Measurements from ENCODE around the gene DOCK11.

DOCK11 gene

DNA sequence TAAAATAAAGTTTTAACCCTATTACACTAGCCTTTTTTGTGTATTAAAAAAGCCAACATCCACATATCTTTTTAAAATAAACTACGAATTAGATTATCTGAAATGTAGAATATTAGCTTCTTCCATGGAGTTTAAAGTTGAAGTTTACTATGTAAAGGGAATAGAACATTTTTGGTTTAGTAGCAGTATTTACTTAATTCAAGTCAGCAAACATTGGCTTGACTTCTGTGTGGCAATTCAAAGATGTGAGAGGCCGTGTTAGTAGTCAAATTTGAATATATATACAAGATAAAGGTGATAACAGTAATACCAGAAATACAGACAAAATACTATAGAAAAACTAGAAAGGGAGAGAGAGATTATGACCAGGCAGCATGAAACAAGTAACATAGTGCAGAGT, 116.7 kb downstream of the DOCK11 start:
- no peak for TF ChIP-seq EZH2 (IDR thresholded peaks at IDR 0.05; ENCODE audit: borderline replicate concordance, low read length)
- TF ChIP-seq, protein P1, sequence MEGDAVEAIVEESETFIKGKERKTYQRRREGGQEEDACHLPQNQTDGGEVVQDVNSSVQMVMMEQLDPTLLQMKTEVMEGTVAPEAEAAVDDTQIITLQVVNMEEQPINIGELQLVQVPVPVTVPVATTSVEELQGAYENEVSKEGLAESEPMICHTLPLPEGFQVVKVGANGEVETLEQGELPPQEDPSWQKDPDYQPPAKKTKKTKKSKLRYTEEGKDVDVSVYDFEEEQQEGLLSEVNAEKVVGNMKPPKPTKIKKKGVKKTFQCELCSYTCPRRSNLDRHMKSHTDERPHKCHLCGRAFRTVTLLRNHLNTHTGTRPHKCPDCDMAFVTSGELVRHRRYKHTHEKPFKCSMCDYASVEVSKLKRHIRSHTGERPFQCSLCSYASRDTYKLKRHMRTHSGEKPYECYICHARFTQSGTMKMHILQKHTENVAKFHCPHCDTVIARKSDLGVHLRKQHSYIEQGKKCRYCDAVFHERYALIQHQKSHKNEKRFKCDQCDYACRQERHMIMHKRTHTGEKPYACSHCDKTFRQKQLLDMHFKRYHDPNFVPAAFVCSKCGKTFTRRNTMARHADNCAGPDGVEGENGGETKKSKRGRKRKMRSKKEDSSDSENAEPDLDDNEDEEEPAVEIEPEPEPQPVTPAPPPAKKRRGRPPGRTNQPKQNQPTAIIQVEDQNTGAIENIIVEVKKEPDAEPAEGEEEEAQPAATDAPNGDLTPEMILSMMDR (IDR thresholded peaks at IDR 0.05; ENCODE audit: low read length): no peak
- no peaks in the 10 kb centered on the region for H4K20me1 ChIP-seq (ENCODE audit: insufficient read depth, low read length)
- H3K27ac ChIP-seq (ENCODE audit: low read depth, low read length, poor library complexity, severe bottlenecking): no peak overlapping the region
- H3F3A ChIP-seq (ENCODE audit: insufficient read depth, low read length): no peaks in the 10 kb centered on the region
- H3K4me1 ChIP-seq (ENCODE audit: insufficient read depth, low read length, severe bottlenecking): no peaks in the 10 kb centered on the region
- H3K4me2 ChIP-seq (ENCODE audit: low read length): no peak overlapping the region
- H3K36me3 ChIP-seq (ENCODE audit: insufficient read depth, low read length): peaks cover 23% of the 10 kb centered on the region; the same call in 1 of the 2 replicates
- no peaks in the 10 kb centered on the region for H3K9me2 ChIP-seq (ENCODE audit: low read depth, low read length)
- no peak overlapping the region for H2AFZ ChIP-seq (ENCODE audit: low read length)
- no peak overlapping the region for H3K4me3 ChIP-seq (ENCODE audit: low read depth, low read length, poor library complexity, severe bottlenecking)
- no peaks in the 10 kb centered on the region for H3K27me3 ChIP-seq (ENCODE audit: insufficient read depth, low read length)
- no peak overlapping the region for H3K9ac ChIP-seq (ENCODE audit: low read length)
- H3K79me2 ChIP-seq (ENCODE audit: insufficient read depth, low read length): no peaks in the 10 kb centered on the region
- no peaks in the 10 kb centered on the region for H3K9me3 ChIP-seq (ENCODE audit: low read length)

DNA sequence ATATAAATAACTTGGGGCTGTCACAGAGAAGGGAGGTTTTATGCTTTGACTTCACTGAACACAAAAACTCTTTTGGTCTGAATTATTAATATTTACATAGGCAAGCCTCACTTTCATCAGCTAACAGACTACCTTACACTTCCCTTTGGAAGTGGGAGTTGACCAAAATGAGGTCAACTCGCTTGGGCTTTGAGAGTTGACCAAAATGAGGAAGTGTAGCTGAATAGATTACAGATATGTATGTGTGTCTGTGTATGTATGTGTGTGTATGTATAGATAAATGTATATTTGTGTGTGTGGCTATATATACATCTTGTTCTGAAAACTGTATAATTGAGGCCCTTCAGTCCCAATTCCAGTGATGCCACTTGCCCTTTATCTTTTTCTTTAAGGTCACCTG, 118.5 kb downstream of the DOCK11 start:
- H4K20me1 ChIP-seq (ENCODE audit: insufficient read depth, low read length): no peaks in the 10 kb centered on the region
- H3K4me2 ChIP-seq (ENCODE audit: low read length): no peak overlapping the region
- no peaks in the 10 kb centered on the region for H3K9me2 ChIP-seq (ENCODE audit: low read depth, low read length)
- H3K36me3 ChIP-seq (ENCODE audit: insufficient read depth, low read length): peaks cover 13% of the 10 kb centered on the region
- H3K9ac ChIP-seq (ENCODE audit: low read length): no peak overlapping the region
- no peak overlapping the region for H3K4me3 ChIP-seq (ENCODE audit: low read depth, low read length, poor library complexity, severe bottlenecking)
- H2AFZ ChIP-seq (ENCODE audit: low read length): no peak overlapping the region
- no peaks in the 10 kb centered on the region for H3F3A ChIP-seq (ENCODE audit: insufficient read depth, low read length)
- no peaks in the 10 kb centered on the region for H3K4me1 ChIP-seq (ENCODE audit: insufficient read depth, low read length, severe bottlenecking)
- H3K79me2 ChIP-seq (ENCODE audit: insufficient read depth, low read length): no peaks in the 10 kb centered on the region
- TF ChIP-seq EZH2 (IDR thresholded peaks at IDR 0.05; ENCODE audit: borderline replicate concordance, low read length): no peak
- TF ChIP-seq, protein P1 (IDR thresholded peaks at IDR 0.05; ENCODE audit: low read length): no peak
- no peaks in the 10 kb centered on the region for H3K9me3 ChIP-seq (ENCODE audit: low read length)
- no peaks in the 10 kb centered on the region for H3K27me3 ChIP-seq (ENCODE audit: insufficient read depth, low read length)
- no peak overlapping the region for H3K27ac ChIP-seq (ENCODE audit: low read depth, low read length, poor library complexity, severe bottlenecking)

DNA sequence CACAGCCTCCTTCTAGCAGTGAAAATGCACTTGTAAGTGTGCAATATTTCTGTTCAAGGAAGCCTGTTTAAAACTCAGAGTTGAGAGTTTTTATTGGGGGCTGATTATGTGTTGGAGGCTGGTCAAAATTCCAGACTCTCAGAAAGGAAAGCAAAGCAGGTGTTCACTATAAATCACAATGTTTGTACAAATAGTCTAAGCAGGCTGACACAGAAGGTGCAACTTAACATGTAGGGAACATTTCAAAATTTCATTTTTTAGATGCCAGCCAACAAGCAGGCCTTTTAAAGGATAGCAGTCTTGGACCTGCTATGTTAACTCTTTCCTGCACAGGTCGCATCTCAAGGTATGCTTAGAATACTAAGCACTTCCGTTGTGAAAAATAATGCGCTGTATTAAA, 119.5 kb downstream of the DOCK11 start:
- H3K79me2 ChIP-seq (ENCODE audit: insufficient read depth, low read length): no peaks in the 10 kb centered on the region
- no peaks in the 10 kb centered on the region for H4K20me1 ChIP-seq (ENCODE audit: insufficient read depth, low read length)
- no peaks in the 10 kb centered on the region for H3K4me1 ChIP-seq (ENCODE audit: insufficient read depth, low read length, severe bottlenecking)
- H3K4me2 ChIP-seq (ENCODE audit: low read length): no peak overlapping the region
- no peak for TF ChIP-seq EZH2 (IDR thresholded peaks at IDR 0.05; ENCODE audit: borderline replicate concordance, low read length)
- TF ChIP-seq, protein P1 (IDR thresholded peaks at IDR 0.05; ENCODE audit: low read length): no peak
- no peak overlapping the region for H3K9ac ChIP-seq (ENCODE audit: low read length)
- H3K9me2 ChIP-seq (ENCODE audit: low read depth, low read length): no peaks in the 10 kb centered on the region
- no peaks in the 10 kb centered on the region for H3F3A ChIP-seq (ENCODE audit: insufficient read depth, low read length)
- no peaks in the 10 kb centered on the region for H3K9me3 ChIP-seq (ENCODE audit: low read length)
- no peak overlapping the region for H3K27ac ChIP-seq (ENCODE audit: low read depth, low read length, poor library complexity, severe bottlenecking)
- H2AFZ ChIP-seq (ENCODE audit: low read length): no peak overlapping the region
- H3K36me3 ChIP-seq (ENCODE audit: insufficient read depth, low read length): peaks cover 13% of the 10 kb centered on the region
- no peaks in the 10 kb centered on the region for H3K27me3 ChIP-seq (ENCODE audit: insufficient read depth, low read length)
- no peak overlapping the region for H3K4me3 ChIP-seq (ENCODE audit: low read depth, low read length, poor library complexity, severe bottlenecking)
